Posterior cingulate gyrus (tissue), 11 donors: ENCODE measurements around the gene MYO3B.

Experiments
- DNase-seq, 10 donors: peaks; one replicate each; pipeline versions ENCODE4 v3.0.0 to v3.0.0-alpha.2; 2020 to 2021; ENCODE audit warnings: mixed read lengths in 3 of 10
- intact Hi-C: fragments of 100-400 bp; cut with DNase I; formaldehyde crosslinking; loops from one replicate; pipeline ENCODE4 v1.15.1; 2023

The MYO3B gene, protein sequence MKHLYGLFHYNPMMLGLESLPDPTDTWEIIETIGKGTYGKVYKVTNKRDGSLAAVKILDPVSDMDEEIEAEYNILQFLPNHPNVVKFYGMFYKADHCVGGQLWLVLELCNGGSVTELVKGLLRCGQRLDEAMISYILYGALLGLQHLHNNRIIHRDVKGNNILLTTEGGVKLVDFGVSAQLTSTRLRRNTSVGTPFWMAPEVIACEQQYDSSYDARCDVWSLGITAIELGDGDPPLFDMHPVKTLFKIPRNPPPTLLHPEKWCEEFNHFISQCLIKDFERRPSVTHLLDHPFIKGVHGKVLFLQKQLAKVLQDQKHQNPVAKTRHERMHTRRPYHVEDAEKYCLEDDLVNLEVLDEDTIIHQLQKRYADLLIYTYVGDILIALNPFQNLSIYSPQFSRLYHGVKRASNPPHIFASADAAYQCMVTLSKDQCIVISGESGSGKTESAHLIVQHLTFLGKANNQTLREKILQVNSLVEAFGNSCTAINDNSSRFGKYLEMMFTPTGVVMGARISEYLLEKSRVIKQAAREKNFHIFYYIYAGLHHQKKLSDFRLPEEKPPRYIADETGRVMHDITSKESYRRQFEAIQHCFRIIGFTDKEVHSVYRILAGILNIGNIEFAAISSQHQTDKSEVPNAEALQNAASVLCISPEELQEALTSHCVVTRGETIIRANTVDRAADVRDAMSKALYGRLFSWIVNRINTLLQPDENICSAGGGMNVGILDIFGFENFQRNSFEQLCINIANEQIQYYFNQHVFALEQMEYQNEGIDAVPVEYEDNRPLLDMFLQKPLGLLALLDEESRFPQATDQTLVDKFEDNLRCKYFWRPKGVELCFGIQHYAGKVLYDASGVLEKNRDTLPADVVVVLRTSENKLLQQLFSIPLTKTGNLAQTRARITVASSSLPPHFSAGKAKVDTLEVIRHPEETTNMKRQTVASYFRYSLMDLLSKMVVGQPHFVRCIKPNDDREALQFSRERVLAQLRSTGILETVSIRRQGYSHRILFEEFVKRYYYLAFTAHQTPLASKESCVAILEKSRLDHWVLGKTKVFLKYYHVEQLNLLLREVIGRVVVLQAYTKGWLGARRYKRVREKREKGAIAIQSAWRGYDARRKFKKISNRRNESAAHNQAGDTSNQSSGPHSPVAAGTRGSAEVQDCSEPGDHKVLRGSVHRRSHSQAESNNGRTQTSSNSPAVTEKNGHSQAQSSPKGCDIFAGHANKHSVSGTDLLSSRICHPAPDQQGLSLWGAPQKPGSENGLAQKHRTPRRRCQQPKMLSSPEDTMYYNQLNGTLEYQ (N-terminal part only)

DNA sequence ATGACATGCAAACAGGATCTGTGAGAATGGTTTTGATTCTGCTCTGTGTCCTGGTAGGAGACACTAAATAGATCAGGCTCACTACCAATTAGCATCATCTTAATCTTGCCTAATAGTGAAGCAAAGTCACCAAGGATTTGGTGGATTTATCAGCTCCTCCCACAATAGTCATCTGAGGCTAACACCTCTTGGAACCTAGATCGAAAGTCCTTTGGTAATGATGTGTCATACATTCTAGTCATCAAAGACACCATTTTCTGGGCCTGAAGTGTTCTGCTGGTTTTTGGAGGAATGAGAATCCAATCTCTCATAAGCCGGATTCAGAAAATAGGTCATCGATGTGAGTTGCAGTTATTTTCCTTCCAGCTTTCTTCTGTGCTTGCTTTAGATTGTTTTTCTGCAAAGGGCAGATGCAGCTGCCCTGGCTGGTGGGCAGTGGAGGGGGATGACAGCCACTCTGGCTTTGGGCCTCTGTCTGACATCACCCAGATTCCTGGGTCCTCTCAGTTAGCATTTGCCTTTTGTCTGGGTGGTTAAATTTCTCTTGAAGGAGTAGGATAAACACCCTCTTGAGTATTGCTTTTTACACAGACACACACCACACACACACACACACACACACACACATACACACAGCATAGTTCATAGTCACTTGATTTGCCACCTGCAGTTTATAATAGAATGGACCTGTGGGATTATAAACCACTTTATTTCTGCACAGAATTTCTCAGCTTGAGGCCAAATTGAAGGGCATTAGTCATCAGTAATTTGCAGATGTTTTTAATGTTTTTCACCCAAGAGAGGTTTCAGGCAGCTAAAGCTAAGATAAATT is at the start of gene MYO3B:
TSS of gene MYO3B (plus strand) at position 198 of the 832 bp plus-strand sequence. CDS start at position 339, 141 bp downstream.
- peak in 1 of 10 donors; percentile 12 for DNase-seq
- intact Hi-C loops = no loop called here

DNA sequence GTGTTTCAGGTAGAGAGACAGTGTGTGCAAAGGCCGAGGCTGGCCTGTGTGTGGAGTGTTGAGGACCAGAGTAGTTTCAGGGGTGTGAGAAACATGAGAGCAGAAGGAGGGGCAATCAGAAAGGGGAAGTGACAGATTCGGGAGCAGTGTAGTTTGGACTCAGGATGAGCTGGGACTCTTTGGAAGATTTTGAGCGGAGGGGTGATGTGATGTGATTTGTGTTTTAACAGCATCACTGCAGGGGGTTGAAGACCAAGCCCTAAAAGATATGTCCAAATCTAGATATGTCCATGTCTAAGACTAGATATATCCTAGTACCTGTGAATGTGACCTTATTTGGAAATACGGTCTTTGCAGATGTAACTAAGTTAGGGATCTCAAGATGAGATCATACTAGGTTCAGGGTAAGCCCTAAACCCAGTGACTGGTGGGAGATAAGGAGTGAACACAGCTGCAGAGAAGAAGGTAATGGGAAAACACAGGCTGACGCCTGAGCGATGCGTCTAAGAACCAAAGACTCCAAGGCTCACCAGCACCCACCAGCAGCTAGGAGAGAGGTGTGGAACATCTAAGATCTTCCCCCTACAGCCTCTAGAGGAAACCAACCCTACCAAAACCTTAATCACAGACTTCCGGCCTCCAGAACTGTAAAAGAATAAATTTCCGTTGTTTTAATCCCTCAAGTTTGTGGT is 38.5 kb upstream of the MYO3B start:
- intact Hi-C loops = no loop called here
- no peak for DNase-seq

DNA sequence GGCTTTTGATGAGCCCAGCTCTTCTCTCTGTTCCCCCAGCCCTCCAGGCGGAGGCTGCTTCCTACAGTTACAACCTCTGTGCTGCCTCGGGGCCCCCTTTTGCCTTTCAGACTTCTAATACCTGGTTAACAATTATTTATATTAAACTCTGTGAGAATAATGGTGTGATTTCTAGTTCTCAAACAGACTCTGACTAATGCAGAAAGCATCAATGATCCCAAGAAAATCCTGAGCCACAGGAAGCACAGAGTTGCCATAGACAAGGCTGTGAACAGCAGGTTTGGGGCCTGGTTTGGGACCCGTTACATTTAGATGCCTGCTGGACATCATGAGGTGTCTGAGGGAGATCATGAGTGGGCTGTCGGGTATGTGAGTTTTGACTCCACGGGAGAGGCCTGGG is 37.4 kb upstream of the MYO3B start:
- DNase-seq = no peak
- intact Hi-C loops = no loop called here

DNA sequence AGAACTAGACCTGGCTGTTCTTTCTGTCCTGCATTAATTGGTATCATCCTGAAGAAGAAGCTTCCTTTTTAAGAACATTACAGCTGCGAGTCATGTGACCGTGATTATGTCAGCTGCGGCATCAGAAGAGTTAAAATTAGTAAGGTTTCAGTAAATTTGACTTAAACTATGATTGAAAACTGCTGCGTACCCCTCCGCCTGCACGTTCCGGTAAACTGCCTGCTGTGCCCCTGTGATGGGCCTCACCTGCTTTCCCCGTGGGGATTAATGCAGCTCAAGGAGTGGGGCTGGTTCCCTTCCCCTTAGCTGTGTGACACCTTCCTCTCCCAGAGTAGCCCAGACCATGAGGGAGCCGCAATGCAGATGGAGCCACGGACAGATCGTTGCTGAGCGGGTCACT is 36.1 kb upstream of the MYO3B start:
- DNase-seq = no peak
- intact Hi-C loops = no loop called here

DNA sequence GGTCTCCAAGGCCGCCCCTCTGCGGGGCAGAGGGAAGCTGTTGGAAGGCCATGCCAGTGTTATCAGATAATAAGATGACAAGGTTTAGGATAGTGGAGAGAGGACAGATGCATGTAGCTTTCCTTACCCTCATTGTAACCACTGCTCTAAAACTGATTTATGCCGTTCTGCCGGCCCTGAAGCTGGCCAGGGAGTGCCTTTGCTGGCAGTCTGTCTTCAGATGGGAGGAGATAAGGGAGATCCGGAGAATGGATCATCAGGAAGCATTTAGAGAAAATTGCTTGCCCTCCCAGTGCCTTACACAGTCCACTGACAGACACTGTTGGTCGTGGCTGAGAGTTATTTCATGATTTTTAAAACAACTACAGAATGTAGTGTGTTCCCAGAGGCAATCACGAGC is 35.4 kb upstream of the MYO3B start:
- no peak for DNase-seq
- intact Hi-C loops = no loop called here

DNA sequence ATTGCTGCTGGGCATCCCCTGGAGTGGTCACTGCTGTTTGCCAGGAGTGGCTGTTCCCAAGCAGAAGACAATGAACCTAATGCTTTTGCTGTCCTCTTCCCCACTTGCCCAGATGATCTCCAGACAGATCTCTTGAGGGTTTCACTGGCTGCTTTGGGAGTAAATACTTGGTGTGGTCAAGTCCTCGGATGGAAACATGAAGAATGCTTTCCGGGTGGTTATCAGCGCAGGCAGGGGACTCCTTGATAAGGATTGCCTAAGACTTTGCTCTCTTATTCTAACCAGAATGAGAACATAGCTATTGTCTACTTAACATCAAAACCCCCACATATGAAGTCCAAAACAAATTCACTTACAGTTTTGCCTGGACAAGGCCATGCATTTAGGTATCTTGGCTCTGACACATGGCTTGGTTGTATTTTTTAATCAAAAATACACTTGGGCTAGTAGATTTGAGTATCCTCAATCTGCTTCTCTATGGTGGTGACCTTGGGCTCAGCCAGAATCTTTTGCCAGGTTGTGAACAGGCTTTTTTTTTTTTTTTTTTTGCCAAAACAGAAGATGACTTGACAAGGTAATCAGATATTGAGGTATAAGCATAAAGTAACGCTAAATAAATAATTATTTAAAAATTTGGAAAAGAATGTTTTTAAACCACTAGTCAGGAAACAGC is 34.8 kb upstream of the MYO3B start:
- DNase-seq = no peak
- intact Hi-C loops = no loop called here

DNA sequence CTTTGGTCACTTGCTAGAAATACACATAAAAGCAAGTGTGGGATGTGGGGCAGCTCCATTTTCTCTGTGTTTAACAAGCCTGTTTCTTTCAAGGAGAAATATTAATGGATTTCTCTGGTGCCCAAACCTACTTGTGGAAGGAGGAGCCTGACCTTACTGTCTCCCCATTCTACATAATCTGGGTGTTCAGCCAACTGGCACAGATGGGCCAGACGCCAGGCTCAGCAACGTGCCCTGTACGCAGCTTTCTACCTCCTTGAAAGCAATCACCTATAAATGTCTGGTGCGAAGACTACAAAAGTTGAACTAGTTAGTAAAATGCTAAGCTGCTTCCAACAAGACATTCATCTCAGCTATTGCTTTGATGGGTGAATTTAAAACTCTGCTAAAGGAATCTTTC is 33.2 kb upstream of the MYO3B start:
- intact Hi-C loops = no loop called here
- no peak for DNase-seq

DNA sequence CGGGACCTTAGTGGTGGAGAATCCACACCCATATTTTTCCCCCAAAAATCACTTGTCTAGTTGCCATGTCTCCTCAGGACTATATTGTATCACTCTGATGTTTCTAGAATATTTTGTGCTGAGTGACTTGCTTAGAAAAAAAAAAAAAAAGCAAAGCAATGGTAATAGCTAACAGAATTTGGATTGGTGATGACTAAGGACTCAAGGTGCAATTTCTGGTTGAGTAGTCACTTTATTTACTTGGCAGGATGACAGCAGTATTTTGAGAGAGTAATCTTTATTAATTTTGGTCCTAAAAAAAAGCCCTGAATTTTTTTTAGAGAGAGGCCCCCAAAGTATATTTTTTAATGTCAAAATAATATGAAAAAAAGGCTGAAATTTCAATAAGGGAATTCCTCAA is 32.8 kb upstream of the MYO3B start:
- intact Hi-C loops = no loop called here
- no peak for DNase-seq

DNA sequence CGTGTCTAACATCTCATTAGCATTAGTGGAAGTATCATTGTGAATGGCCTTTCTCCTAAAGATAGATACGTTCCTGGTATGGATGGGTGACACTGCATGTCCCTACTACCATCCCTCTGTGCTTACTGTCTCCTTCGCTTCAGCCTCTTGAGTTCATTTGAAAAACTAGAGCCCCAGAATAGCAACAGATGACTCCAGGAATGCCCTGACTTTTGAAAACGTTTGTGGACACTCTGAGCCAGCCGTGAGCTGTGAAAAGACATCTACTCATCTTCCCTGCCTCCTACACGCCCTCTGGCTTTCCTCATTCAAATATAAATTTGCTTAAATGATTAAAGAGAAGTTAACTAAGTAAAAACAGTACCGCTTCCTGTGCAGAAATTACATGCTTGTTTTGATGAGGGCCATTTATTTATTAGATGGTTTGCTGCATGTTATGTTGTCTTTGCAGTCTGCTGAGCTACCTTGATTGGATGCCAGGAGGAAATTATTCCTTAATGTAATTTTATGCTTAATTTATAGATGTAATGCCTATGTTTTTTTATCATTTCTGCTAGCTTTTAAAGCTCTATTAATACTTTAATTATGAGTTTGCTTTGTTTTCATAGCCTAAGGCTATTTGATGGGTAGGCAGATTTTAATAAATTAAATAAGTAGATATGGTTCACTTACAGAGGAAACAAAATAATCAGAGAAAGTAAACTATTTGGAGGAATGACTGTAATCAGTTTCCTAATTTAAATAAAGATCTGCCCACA is 32.1 kb upstream of the MYO3B start:
- no peak for DNase-seq
- intact Hi-C loops = no loop called here

DNA sequence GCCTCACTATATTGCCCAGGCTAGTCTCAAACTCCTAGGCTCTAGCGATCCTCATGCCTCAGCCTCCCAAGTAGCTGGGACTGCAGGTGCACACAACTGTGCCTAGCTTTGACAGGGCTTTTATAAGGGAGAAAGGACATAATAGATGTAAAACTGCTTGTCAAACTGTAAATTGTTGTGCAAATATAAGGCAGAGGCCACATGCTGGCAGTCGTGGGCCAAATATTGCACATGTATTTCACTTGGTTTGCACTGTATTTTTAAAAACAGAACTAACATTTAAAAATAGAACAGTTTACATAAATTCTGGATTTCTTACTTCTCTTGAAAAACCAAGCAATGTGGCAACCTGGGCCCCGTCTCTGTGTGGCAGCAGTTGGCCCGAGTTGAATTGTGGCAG is 31.2 kb upstream of the MYO3B start:
- no peak for DNase-seq
- intact Hi-C loops = no loop called here

DNA sequence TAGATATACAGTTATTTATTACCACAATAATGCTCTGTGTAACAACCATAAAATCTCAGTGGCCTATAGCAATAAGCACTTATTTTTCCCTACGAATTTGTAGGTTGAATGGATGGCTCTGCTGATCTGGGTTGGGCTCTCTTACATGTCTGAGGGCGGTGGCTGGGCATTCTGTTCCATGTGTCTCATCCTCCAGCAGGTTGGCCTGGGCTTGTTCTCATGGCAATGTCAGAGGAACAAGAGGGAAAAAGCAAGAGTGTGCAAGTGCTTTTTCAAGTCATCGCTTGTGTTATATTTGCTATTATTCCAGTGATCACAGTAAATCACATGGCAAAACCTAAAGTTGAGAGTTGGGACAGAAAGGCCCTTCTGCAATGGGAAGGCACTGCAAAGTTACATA is 30.4 kb upstream of the MYO3B start:
- intact Hi-C loops = no loop called here
- DNase-seq = no peak

DNA sequence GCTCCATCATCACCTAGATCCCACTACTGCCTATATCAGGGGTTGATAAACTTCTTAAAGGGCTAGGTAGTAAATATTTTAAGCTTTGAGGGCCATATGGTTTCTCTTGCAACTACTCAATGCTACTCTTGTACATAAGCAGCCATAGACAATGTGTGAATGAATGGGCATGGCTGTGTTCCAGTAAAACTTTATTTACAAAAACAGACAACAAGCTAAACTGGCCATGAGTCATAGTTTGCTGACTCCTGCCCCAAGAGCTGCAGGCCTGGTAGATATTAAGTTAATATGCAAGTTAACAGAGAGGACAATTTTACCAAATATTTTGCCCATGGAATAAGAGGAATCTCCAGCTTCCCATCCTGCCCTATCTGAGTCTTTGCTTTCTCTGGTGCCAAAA is 29.8 kb upstream of the MYO3B start:
- DNase-seq = no peak
- intact Hi-C loops = no loop called here

DNA sequence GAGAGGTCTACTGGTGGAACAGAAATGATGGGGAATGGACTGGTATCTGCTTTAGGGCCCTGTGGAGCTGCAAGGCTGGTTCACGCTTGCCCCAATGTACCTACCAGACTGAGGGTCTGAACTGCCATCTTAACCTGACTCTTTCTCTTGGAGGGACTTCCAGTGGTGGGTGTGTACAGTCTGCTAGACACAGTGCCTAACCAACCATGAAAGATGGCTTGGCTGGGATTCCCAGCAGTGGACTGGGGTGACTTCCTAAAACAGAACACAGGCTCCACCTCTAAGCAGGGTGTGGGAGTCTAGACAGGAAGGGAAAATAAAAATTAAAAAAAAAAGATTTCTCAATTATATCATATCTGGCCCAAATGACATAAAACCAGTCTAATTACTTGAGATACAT is 25.5 kb upstream of the MYO3B start:
- intact Hi-C loops = no loop called here
- no peak for DNase-seq

DNA sequence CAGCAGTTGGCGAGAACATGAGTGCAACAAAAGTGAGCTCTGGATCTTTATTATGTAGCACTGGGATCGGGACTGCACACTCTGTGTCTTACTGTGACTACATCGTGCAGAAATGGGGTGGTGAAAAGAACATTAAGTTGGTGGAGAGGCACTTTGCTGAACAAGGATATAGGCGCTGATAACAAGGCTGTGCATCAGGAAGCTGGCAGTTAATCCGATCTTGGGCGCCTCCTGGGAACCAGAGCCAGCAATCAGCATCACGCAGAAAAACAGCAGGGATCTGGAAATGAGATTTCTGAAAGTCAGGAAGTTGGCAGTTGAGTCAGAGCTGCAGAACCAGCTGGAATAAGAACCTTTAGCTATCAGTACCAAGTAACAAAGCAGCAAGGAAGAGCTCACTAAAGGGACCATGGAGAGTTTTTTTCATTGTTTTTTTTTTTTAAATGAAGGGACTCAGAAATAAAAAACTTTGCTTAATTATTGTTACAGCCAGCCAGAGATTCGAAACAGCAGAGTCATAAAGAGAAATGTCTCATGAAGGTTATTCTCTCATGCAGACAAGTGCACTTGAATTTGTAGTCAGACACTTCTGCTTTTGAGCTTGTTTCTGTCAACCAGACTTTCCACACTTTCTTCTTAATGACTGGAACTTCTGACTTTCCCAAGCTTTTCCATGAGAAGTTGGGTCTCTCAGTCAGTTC is 22.8 kb upstream of the MYO3B start:
- no peak for DNase-seq
- intact Hi-C loops = no loop called here

DNA sequence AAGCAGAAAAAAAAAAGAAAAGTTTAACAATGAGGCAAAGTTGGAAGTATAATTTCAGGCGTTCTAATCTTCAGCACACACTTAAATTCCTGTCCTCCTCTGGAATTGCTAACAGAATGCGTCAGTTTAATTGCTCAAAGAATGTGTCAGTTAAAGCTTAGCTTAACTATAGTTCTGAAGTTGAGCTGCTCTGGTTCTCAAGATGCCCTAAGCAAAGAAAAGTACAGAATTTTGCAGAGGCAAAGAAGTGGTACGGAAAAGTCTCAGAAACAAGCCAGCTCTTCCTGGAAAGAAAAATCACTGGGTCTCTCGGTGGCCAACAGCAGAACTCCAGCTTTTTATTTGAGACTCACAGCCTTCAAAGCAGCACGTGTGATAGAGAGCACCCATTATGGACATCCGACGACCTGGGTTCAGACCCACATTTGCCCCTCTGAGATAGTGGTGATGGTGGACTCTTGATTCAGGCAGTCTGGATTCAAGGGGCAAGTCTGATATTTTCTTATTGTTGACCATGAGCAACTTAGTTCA is 22.2 kb upstream of the MYO3B start:
- intact Hi-C loops = no loop called here
- no peak for DNase-seq

DNA sequence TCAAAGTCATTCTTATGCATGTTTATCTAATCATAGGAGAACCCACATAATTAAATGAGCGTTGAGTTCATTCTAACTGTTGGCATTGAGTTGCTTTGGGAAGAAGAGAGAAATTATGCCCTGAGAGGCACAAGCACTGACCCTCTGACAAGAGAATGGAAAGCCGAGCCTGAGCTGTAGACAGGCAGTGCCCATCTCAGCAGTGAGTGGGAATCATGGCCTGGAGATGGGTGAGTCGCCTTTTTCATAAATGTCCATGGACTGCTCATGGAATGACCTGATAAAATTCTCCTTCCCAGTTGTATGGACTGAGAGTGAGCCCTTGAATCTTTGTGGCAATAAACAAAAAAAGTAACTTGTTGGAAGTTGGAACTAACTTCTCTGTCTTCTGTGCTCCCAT is 21.4 kb upstream of the MYO3B start:
- intact Hi-C loops = no loop called here
- no peak for DNase-seq

DNA sequence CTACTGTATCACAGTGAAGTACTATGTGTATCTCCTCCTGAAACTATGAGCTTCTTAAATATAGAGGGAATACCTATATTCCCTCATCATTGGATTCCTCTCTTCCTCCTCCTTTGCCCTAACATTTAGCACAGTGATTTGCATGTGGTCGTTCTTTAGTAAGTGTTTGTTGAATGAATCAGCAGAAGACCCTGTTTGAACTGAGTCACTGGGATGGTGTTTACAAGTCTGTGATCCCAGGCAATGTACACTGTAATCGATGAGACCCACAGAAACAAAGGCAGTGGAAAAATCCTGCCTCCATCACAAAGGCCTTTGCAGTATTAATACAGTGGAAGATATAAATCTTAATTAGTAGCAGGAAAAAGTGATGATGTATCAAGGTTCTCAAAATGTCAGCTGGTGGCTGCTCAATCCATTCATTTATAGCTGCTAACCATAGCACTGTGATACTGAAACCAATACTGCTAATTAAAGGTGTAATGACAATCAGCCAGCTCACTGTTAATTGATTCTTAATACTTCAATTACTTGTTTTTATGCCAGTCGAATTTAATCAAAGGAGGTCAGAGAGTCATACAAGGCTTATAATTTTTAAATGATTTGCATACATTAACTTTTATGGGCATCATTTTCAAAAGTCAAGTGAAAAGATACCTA is 20.8 kb upstream of the MYO3B start:
- no peak for DNase-seq
- intact Hi-C loops = no loop called here
